Panc1 (cell line): ENCODE measurements around the gene ACKR2.

Experiments
- POLR2AphosphoS5 ChIP-seq: IDR thresholded peaks from 2 replicates; pipeline ENCODE4 v1.6.1; 2012; ENCODE audit warnings: mild to moderate bottlenecking, low read depth, low read length, moderate library complexity
- TF ChIP-seq, protein P1 (sequence below): fragments of 450-650 bp; IDR thresholded peaks from 2 replicates; pipeline ENCODE4 v1.5.1; 2017; ENCODE audit warnings: mild to moderate bottlenecking
- TF ChIP-seq, protein P2 (sequence below), 2 experiments: IDR thresholded peaks; 2 replicates each; pipeline ENCODE4 v1.6.1; 2011 to 2012; ENCODE audit warnings: low read depth in 2 of 2, control low read depth in 1 of 2, low read length in 1 of 2, mild to moderate bottlenecking in 1 of 2, moderate library complexity in 1 of 2; ENCODE audit not compliant: insufficient read depth in 1 of 2

DNA sequence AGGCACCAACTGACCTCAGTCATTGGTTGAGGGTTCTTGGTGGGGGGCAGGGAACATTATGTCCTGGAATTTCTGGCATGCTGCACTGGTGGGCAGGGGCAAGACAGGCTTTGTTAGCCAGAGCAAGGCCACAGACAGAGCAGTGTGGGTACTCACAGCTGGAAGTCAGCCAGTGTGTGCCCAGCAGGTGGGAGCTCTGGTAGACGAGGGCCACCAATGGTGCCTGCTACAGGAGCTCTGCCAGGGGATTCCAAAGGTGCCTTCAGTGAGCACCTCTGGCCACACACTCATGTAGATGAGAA is 35.1 kb downstream of the ACKR2 start:
- TF ChIP-seq, protein P1, sequence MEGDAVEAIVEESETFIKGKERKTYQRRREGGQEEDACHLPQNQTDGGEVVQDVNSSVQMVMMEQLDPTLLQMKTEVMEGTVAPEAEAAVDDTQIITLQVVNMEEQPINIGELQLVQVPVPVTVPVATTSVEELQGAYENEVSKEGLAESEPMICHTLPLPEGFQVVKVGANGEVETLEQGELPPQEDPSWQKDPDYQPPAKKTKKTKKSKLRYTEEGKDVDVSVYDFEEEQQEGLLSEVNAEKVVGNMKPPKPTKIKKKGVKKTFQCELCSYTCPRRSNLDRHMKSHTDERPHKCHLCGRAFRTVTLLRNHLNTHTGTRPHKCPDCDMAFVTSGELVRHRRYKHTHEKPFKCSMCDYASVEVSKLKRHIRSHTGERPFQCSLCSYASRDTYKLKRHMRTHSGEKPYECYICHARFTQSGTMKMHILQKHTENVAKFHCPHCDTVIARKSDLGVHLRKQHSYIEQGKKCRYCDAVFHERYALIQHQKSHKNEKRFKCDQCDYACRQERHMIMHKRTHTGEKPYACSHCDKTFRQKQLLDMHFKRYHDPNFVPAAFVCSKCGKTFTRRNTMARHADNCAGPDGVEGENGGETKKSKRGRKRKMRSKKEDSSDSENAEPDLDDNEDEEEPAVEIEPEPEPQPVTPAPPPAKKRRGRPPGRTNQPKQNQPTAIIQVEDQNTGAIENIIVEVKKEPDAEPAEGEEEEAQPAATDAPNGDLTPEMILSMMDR: no peak
- TF ChIP-seq, protein P2, sequence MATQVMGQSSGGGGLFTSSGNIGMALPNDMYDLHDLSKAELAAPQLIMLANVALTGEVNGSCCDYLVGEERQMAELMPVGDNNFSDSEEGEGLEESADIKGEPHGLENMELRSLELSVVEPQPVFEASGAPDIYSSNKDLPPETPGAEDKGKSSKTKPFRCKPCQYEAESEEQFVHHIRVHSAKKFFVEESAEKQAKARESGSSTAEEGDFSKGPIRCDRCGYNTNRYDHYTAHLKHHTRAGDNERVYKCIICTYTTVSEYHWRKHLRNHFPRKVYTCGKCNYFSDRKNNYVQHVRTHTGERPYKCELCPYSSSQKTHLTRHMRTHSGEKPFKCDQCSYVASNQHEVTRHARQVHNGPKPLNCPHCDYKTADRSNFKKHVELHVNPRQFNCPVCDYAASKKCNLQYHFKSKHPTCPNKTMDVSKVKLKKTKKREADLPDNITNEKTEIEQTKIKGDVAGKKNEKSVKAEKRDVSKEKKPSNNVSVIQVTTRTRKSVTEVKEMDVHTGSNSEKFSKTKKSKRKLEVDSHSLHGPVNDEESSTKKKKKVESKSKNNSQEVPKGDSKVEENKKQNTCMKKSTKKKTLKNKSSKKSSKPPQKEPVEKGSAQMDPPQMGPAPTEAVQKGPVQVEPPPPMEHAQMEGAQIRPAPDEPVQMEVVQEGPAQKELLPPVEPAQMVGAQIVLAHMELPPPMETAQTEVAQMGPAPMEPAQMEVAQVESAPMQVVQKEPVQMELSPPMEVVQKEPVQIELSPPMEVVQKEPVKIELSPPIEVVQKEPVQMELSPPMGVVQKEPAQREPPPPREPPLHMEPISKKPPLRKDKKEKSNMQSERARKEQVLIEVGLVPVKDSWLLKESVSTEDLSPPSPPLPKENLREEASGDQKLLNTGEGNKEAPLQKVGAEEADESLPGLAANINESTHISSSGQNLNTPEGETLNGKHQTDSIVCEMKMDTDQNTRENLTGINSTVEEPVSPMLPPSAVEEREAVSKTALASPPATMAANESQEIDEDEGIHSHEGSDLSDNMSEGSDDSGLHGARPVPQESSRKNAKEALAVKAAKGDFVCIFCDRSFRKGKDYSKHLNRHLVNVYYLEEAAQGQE (IDR thresholded peaks at IDR 0.05; ENCODE audit: insufficient read depth in 1 of 2, low read depth in 2 of 2, low read length in 1 of 2): no peak
- no peak for TF ChIP-seq POLR2AphosphoS5
